EL (cell line): Measurements from ENCODE around the gene PKD1.
"Not testable (repeated sequence)": the region's sequence is repeated elsewhere in the genome, so short reads cannot be mapped to it uniquely, and the experiment has no call there.

Experiments
- DNase-seq: peaks from one replicate; pipeline ENCODE4 v3.0.0-alpha.2; 2016

Gene PKD1

DNA sequence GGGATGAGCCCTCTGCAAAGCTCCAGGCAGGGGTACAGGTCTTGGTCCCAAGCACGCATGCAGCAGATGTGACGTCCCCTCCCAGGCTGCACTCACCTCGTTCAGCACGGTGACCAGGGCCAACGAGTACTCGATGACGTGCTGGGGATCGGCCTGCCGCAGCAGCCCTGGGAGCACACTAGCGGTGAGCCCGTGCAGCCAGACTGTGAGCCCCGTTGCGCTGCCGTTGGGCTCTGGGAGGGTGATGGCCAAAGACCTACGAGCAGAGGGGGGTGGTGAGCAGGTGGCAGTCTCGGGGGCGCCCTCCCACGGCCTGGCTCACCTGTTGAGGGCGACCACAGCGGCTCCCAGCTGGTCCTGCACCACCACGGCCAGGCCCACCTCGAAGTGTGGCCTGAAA, 29.9 kb downstream of the PKD1 start:
- DNase-seq = not testable (repeated sequence)

DNA sequence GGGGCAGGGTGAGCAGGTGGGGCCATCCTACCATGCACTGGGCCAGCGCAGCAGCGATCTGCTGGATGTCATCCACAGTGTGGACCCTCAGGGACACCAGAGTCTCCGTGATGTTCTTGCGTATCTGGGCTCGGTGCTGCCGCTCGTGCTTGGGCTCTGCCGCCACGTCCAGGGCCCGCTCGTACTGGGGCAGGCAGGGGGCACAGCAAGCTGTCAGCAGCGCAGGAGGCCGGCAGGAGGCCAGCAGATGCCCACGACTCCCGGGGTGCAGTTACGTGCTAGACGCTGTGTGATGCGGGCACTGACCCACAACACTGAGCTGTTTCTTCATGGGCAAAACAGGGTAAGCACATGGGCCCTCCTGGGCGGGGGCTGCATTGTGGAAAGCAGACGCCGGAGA, 30.4 kb downstream of the PKD1 start:
- not testable (repeated sequence) for DNase-seq

GRCh38 chr16:2104464-2104863, 31.2 kb downstream of the PKD1 start:
- DNase-seq = not testable (repeated sequence)

DNA sequence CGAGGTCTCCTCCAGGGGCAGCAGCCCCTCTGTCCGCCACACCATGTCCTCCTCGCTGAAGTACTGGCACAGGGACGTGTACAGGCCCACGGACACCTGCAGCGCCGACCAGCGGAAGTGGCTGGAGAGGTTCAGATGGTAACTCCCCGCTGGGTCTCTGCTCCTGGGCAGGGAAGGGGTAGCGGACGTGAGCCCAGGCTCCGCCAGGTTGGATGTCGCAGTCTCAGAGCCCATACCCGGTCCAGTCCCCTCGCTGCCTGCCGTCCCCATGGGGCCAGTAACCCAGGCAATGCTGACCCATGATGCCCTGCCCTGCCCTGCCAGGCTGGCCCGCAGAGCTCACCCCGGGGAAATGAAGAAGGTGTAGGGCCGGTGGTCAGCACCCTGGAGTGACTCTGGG, 33.2 kb downstream of the PKD1 start:
- no peak for DNase-seq

DNA sequence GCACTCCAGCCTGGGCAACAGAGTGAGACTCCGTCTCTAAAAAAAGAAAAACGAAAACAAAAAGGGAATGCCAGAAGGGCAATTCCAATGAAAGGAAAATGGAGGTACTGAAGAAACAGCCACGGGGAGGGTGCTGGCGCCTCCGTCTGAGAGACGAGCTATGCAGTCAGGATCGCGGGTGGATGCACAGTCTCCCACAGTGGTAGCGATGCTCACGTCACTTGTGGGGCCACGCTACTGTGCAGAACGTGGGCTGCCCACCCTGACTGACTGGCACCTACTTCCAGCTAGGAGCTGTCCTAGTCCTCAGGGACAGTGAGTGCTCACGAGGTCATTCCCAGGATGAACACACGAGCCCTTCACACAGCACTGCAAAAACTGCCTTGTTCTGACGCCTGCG, 34.1 kb downstream of the PKD1 start:
- not testable (repeated sequence) for DNase-seq

DNA sequence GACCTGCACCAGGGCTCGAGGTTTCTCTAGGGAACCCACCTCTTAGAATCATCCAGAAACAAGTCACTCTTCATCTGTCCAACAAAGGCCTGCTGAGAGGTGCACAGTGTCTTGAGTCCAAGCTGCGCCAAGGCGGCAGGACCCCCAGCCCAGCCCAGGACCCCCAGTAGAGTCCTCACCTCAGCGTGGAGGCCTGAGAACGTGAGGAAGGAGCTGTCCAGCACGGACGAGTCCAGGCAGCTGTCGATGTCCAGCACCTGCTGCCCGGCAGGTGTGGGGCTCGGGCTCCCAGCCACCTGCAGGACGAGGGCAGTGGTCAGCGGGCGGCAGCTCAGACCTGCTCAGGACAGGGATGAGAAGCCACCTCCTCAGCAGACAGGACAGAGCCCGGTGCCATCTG, 38.0 kb downstream of the PKD1 start:
- not testable (repeated sequence) for DNase-seq

- DNase-seq = no peak
Measured at GRCh38 chr16:2096853-2097595, 38.7 kb downstream of the PKD1 start.

- no peak for DNase-seq
Measured at GRCh38 chr16:2095918-2096582, 39.6 kb downstream of the PKD1 start.

- DNase-seq = peak; percentile 55
Measured at GRCh38 chr16:2095315-2095853, 40.3 kb downstream of the PKD1 start.

- DNase-seq = no peak
Measured at GRCh38 chr16:2093793-2094192, 41.9 kb downstream of the PKD1 start.

- DNase-seq = no peak
Measured at GRCh38 chr16:2092866-2093265, 42.8 kb downstream of the PKD1 start.

DNA sequence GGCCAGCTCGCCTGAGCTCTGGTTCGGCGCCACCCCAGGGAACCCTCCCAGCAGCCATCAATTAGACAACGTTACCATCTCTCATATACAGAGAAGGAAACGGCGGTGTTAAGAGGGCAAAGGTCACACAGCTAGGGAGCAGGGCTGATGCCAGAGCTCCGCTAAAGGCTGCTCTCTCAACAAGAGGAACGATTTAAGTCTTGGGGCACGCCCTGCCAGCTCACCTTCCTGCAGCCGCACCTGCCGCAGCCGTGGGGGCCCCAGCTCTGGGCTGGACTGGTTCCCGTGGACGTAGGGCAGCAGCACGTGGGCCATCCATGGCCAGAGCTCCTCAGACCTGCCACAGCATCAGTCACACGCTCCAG, 43.5 kb downstream of the PKD1 start:
- no peak for DNase-seq

DNA sequence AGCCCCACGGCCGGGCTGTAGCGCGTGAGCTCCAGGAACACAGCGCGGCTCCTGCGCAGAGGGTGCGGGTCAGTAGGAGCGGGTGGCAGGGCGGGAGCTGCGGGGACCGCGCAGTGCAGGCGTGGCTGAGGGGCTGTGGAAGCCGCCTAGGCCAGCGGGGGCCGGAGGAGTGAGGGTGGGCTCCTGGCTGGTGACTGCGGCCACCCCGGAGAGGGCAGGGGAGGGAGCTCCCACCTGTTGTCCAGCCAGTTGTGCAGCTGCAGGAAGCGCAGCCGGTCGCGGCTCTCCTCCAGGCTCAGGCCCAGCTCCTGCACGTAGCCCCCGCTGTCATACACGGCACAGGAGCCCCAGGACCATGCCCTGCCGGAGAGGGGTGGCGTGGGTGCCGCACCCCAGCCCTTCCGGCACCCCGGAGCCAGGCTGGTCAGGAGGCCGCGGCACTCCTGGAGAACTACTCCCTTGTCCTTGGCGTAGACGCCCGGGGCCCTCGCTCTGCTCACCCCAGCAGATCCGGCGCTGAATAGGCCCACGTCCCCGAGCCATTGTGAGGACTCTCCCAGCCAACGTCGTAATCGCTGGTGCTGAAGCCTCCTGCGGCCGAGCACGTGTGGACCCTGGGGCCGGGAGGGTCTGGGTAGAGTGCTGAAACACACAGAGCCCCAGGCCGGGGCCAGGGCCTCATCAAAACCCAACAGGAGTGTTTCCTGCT, 44.0 kb downstream of the PKD1 start:
- no peak for DNase-seq

- DNase-seq = peak; percentile 32
Measured at GRCh38 chr16:2090777-2091546, 44.7 kb downstream of the PKD1 start.

- no peak for DNase-seq
Measured at GRCh38 chr16:2090481-2090776, 45.3 kb downstream of the PKD1 start.

GRCh38 chr16:2089706-2090480, 45.8 kb downstream of the PKD1 start:
- no peak for DNase-seq

DNA sequence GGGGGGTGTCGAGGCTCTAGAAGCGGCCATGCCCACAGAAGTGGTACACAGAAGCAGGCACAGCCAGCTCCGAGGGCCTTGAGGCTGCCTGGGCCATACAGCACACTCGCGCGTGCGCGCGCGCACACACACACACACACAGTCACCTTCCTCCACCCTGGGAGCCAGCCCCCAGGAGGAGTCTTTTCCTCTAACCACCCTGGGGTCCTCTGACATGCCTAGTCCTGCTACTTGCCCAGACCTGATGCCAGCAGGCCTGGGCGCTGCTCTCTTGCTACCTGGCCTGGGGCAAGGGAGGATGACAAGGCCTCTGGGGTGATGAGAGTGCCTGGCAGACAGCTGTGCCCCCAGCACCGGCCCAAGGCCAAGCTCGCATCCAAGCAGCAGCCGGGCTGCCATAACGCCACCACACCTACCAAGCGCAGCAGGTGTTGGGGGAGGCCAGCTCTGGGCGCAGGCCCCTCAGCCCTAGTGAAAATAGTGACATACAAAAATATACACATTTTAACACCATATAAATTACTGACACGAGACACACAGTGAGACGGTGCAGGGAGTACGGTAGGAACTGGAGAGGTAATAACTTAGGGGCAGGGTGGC, 46.8 kb downstream of the PKD1 start:
- no peak for DNase-seq

DNA sequence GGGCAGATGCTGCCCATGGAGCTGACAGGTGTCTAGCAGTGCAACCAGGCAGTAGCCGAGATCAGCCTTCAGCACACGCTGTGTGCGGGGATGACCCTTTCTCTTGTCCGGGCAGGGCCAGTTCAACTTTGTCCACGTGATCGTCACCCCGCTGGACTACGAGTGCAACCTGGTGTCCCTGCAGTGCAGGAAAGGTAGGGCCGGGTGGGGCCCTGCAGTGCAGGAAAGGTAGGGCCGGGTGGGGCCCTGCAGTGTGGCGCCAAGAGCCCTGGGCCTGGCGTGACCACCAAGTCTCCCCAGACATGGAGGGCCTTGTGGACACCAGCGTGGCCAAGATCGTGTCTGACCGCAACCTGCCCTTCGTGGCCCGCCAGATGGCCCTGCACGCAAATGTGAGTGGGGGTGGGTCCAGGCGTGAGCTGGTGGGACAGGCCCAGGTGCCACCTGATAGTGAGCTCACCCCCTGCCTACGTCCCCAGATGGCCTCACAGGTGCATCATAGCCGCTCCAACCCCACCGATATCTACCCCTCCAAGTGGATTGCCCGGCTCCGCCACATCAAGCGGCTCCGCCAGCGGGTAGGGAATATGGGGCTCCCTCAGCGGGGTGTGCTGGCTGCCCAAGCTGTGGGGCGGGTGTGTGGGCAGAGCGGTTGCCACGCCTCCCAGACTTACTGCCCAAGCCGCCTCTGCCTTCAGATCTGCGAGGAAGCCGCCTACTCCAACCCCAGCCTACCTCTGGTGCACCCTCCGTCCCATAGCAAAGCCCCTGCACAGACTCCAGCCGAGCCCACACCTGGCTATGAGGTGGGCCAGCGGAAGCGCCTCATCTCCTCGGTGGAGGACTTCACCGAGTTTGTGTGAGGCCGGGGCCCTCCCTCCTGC, 47.7 kb downstream of the PKD1 start:
- no peak for DNase-seq

DNA sequence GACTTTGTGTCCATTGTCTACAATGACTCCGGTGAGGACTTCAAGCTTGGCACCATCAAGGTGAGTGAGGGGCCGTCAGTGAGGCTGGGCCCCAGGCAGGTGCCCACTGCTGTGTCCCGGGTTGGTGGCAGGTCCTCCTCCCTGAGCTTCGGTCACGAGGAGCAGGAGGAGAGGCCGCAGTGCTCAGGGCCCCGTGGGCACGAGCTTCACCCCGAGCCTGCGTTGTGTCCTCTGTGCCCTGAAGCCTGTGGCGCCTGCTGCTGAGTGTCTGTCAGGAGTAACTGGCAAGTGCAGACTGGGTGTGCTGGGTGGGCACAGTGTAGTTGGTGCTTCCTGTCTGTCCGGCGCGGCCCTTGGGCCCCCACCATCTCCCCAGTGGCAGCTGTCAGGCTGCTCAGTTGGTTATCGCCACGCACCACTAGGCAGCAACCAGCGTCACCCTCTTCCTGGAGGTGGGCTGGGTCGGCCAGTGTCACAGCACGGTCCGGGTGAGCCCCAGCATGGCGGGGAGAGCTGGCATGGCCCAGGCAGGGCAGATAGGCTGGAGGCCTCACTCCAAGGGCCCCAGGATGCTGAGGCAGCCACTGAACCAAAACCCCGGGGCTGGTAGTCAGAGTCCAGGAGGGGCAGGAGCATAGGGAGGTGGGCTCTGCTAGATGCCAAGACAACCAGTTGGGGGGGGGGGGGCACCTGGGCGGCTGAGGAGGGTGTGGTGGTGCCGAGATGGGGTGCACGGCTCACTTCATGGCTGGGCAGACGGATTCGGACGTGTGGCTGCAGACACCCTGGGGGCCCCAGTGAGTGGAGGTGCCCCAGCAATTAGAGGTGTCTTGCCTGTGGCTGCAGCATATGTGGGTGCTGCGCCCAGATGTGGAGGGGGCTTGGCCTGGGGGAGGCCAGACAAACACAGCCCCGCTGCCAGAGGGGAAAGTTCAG, 48.6 kb downstream of the PKD1 start:
- no peak for DNase-seq
